IPS-18a (cell line): ENCODE measurements around the gene TMPRSS4.

ENCODE experiments used
- H3K27ac ChIP-seq: one replicate; pipeline ENCODE4 v1.5.1; 2013; ENCODE audit warnings: low read length
- H3K27me3 ChIP-seq: one replicate; pipeline ENCODE4 v1.6.1; 2013; ENCODE audit warnings: mild to moderate bottlenecking, low read length; ENCODE audit not compliant: control insufficient read depth, insufficient read depth
- H3K36me3 ChIP-seq: one replicate; pipeline ENCODE4 v1.6.1; 2013; ENCODE audit warnings: low read depth, low read length; ENCODE audit not compliant: control insufficient read depth
- H3K4me1 ChIP-seq: one replicate; pipeline ENCODE4 v1.6.1; 2013; ENCODE audit warnings: low read depth, low read length; ENCODE audit not compliant: control insufficient read depth
- H3K4me3 ChIP-seq: one replicate; pipeline ENCODE4 v1.5.1; 2013; ENCODE audit warnings: low read length
- H3K9ac ChIP-seq: one replicate; pipeline ENCODE4 v1.6.1; 2013; ENCODE audit warnings: mild to moderate bottlenecking, low read length, moderate library complexity
- H3K9me3 ChIP-seq: one replicate; pipeline ENCODE4 v1.6.1; 2013; ENCODE audit warnings: low read depth, low read length; ENCODE audit not compliant: control insufficient read depth

Gene TMPRSS4

DNA sequence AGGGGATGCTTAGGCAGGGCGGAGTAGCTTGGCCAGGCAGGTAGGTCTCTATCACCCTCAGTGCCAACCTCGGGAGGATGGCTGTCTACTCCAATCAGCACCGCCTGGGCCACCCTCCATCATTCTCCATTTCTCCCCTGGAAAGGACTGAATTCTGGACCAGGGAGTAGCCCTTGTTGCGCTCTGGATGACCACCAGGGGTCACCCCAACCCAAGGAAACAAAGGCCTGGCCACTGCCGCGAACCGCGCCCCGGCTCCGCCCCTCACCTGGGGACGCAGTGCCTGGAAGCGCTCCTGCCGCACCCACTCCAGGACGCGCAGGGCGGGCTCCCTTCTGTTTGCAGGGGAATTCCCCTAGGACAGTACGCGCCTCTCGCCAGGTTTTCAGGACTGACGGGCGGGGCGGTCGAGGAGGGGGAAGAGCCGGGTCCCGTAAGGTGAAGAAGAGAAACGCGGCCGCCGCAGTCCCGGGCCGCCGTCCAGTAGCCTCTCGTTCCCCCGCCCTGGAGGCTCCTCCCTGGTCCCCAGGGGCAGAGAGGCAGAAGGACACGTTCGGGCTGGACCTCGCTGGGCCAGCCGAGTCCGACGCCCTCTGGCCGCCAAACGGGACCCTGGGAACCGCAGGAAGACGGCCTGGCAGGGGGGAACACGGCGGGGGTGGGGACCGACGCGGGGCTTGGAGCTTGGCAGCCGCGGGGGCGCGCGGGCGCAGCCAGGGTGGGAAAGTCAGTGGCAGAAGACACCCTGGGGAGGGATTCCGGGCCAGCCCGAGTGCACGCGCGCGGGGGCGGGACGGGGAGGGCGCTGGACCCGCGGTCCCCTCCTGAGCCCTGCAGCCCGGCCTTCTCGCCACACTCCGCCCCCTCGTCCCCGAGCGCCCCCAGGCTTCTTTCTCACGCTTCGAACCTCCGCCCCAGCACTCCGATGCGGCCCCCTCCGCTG lies 68.7 kb downstream of the TMPRSS4 start:
- H3K9ac ChIP-seq, result no peak overlapping the region
- peaks cover 6% of the 10 kb centered on the region for H3K4me1 ChIP-seq
- H3K9me3 ChIP-seq, result no peaks in the 10 kb centered on the region
- peak overlapping the region; percentile 55 for H3K4me3 ChIP-seq
- no peaks in the 10 kb centered on the region for H3K36me3 ChIP-seq
- H3K27ac ChIP-seq, result no peak overlapping the region
- peaks cover 57% of the 10 kb centered on the region for H3K27me3 ChIP-seq

GRCh38 chr11:118146554-118146953 lies 69.7 kb downstream of the TMPRSS4 start:
- Histone ChIP-seq H3K9ac (no peak overlapping the region), H3K36me3 (no peaks in the 10 kb centered on the region), H3K9me3 (no peaks in the 10 kb centered on the region), H3K4me3 (peak overlapping the region; percentile 55), H3K27ac (no peak overlapping the region), H3K27me3 (peaks cover 67% of the 10 kb centered on the region), H3K4me1 (peaks cover 9% of the 10 kb centered on the region)

GRCh38 chr11:118147502-118147901 lies 70.6 kb downstream of the TMPRSS4 start:
- peaks cover 14% of the 10 kb centered on the region for H3K4me1 ChIP-seq
- H3K9me3 ChIP-seq, result no peaks in the 10 kb centered on the region
- no peak overlapping the region for H3K27ac ChIP-seq
- H3K9ac ChIP-seq, result no peak overlapping the region
- H3K36me3 ChIP-seq, result no peaks in the 10 kb centered on the region
- H3K4me3 ChIP-seq, result no peak overlapping the region
- peaks cover 77% of the 10 kb centered on the region for H3K27me3 ChIP-seq

DNA sequence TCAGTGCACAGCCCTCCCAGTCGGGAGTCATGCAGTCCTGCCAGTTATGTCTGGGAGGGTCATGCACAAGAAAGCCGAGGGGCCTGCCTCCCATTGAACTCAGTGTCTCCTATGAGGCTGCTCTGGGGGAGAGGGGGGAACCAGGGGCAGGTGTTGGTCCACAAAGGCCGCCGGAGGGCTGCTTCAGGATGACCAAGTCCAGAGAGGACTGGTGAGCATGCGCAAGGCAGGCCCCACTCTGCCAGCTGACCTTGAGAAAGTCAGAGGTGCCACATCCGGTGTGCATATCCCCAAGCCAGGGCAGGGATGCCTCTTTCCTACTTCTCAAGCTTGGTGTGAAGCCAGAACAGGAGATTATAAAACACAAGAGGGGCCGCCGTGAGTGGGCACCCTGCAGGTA lies 71.4 kb downstream of the TMPRSS4 start:
- no peak overlapping the region for H3K4me3 ChIP-seq
- H3K4me1 ChIP-seq, result peaks cover 14% of the 10 kb centered on the region
- peaks cover 81% of the 10 kb centered on the region for H3K27me3 ChIP-seq
- H3K9me3 ChIP-seq, result no peaks in the 10 kb centered on the region
- no peak overlapping the region for H3K9ac ChIP-seq
- H3K36me3 ChIP-seq, result no peaks in the 10 kb centered on the region
- H3K27ac ChIP-seq, result no peak overlapping the region

DNA sequence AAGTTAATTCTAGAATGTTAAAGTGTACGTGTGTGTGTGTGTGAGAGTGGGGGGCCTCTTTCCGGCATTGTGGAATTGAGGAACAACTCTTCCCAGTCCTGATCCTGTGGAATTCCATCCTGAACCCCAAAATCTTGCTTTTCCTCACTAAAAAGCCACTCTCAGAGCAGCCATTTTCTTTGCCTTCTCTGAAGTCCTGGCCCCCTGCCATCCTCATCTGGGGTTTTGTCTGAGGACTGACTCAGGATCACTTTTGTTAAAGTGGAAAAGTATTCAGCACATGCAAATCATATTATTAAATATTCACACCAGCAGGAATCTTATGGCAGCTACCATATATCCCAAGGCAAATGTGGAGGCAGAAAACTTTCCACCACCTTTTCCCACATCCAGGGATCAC lies 72.0 kb downstream of the TMPRSS4 start:
- Histone ChIP-seq H3K9me3 (no peaks in the 10 kb centered on the region), H3K27ac (no peak overlapping the region), H3K4me3 (no peak overlapping the region), H3K9ac (no peak overlapping the region), H3K36me3 (no peaks in the 10 kb centered on the region), H3K27me3 (peaks cover 84% of the 10 kb centered on the region), H3K4me1 (peaks cover 18% of the 10 kb centered on the region)

DNA sequence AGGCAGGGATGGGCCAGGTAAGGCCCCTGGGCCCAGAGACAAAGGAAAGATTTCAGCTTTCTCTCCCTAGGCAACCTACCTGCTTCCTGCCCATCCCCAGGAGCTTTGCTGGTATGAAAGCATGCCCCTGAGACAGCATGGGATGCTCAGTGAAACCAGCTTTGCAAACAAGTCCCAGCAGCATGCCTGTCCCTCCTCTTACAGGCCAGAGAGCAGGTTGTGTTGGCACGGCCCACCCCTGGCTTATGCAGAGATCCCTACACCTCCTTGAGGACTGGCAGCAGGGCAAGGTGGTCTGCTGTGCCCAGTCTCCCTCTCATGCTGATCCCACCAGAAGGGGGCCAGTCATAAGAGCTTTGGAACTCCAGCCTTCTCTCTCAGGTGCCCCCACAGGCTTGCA lies 72.6 kb downstream of the TMPRSS4 start:
- Histone ChIP-seq H3K4me1 (peaks cover 21% of the 10 kb centered on the region), H3K36me3 (no peaks in the 10 kb centered on the region), H3K27me3 (peaks cover 84% of the 10 kb centered on the region), H3K9me3 (no peaks in the 10 kb centered on the region), H3K4me3 (no peak overlapping the region), H3K27ac (no peak overlapping the region), H3K9ac (no peak overlapping the region)

- H3K4me3 ChIP-seq, result peak overlapping the region; percentile 76
Measured at GRCh38 chr11:118151431-118151830, 74.6 kb downstream of the TMPRSS4 start.

GRCh38 chr11:118152020-118152551 lies 75.2 kb downstream of the TMPRSS4 start:
- peaks cover 45% of the 10 kb centered on the region for H3K4me1 ChIP-seq
- no peaks in the 10 kb centered on the region for H3K9me3 ChIP-seq
- H3K9ac ChIP-seq, result peak overlapping the region; percentile 27
- H3K27me3 ChIP-seq, result peaks cover 93% of the 10 kb centered on the region
- H3K27ac ChIP-seq, result no peak overlapping the region
- H3K36me3 ChIP-seq, result no peaks in the 10 kb centered on the region
- peak overlapping the region; percentile 76 for H3K4me3 ChIP-seq

More at GRCh38 chr11:118151431-118151830, 74.6 kb downstream of the TMPRSS4 start:
- Histone ChIP-seq H3K27ac (no peak overlapping the region), H3K36me3 (no peaks in the 10 kb centered on the region), H3K4me1 (peaks cover 39% of the 10 kb centered on the region), H3K9ac (no peak overlapping the region), H3K9me3 (no peaks in the 10 kb centered on the region), H3K27me3 (peaks cover 93% of the 10 kb centered on the region)

- Histone ChIP-seq H3K4me3 (peak within 1 kb of the TSS; percentile 76), H3K9ac (peak within 1 kb of the TSS; percentile 27), H3K9me3 (no peaks in the 10 kb centered on the region), H3K27ac (no peak within 1 kb of the TSS), H3K27me3 (peaks cover 93% of the 10 kb centered on the region), H3K36me3 (no peaks in the 10 kb centered on the region), H3K4me1 (peaks cover 48% of the 10 kb centered on the region)
Measured at GRCh38 chr11:118152552-118153471, 75.9 kb downstream of the TMPRSS4 start, which contains the start of gene SCN4B. TSS of gene SCN4B (minus strand) at chr11:118152823. CDS start at chr11:118152673, 150 bp downstream.

GRCh38 chr11:118153516-118153915 lies 76.6 kb downstream of the TMPRSS4 start:
- peak overlapping the region; percentile 76 for H3K4me3 ChIP-seq

GRCh38 chr11:118153976-118154375 lies 77.1 kb downstream of the TMPRSS4 start:
- Histone ChIP-seq H3K27ac (no peak overlapping the region), H3K27me3 (peaks cover 96% of the 10 kb centered on the region), H3K9ac (no peak overlapping the region), H3K36me3 (no peaks in the 10 kb centered on the region), H3K4me1 (peaks cover 46% of the 10 kb centered on the region), H3K9me3 (no peaks in the 10 kb centered on the region), H3K4me3 (no peak overlapping the region)

More at GRCh38 chr11:118153516-118153915, 76.6 kb downstream of the TMPRSS4 start:
- Histone ChIP-seq H3K27me3 (peaks cover 93% of the 10 kb centered on the region), H3K27ac (no peak overlapping the region), H3K36me3 (no peaks in the 10 kb centered on the region), H3K9ac (no peak overlapping the region), H3K9me3 (no peaks in the 10 kb centered on the region), H3K4me1 (peaks cover 48% of the 10 kb centered on the region)
